ENCODE data around the gene SLC16A13.

DNA sequence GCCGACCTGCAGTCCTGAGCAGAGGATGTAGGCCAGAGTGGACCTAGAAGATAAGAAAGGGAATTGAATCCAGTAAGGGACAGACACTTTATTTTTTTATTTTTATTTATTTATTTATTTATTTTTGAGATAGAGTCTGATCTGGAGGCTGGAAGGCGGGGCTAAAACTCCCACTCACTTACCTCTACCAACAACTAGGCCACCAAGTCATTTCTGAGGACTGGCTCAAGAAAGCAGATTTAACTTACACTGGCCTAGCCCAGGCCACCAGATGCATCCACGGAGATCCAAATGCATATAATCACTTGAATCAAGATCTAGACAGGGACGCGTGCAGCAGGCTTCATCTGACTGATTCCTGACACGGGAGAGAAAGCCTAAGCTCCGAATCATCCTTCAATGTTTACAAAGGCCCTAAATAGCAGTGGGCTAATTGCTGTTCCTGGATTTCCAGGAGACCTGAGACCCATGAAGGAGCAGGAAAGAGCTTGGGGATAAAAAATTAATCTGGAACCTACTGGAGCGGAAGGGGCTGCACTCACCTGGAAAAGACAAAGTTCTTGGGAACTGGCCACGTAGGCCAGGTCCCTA is 41.1 kb upstream of the SLC16A13 start:
- TF ChIP-seq, protein P1, sequence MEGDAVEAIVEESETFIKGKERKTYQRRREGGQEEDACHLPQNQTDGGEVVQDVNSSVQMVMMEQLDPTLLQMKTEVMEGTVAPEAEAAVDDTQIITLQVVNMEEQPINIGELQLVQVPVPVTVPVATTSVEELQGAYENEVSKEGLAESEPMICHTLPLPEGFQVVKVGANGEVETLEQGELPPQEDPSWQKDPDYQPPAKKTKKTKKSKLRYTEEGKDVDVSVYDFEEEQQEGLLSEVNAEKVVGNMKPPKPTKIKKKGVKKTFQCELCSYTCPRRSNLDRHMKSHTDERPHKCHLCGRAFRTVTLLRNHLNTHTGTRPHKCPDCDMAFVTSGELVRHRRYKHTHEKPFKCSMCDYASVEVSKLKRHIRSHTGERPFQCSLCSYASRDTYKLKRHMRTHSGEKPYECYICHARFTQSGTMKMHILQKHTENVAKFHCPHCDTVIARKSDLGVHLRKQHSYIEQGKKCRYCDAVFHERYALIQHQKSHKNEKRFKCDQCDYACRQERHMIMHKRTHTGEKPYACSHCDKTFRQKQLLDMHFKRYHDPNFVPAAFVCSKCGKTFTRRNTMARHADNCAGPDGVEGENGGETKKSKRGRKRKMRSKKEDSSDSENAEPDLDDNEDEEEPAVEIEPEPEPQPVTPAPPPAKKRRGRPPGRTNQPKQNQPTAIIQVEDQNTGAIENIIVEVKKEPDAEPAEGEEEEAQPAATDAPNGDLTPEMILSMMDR (IDR thresholded peaks at IDR 0.05; ENCODE audit: low read depth, low read length, missing input control), result no peak
- TF ChIP-seq, protein P2, sequence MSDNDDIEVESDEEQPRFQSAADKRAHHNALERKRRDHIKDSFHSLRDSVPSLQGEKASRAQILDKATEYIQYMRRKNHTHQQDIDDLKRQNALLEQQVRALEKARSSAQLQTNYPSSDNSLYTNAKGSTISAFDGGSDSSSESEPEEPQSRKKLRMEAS (IDR thresholded peaks at IDR 0.05), result no peak
- TF ChIP-seq, protein P3, sequence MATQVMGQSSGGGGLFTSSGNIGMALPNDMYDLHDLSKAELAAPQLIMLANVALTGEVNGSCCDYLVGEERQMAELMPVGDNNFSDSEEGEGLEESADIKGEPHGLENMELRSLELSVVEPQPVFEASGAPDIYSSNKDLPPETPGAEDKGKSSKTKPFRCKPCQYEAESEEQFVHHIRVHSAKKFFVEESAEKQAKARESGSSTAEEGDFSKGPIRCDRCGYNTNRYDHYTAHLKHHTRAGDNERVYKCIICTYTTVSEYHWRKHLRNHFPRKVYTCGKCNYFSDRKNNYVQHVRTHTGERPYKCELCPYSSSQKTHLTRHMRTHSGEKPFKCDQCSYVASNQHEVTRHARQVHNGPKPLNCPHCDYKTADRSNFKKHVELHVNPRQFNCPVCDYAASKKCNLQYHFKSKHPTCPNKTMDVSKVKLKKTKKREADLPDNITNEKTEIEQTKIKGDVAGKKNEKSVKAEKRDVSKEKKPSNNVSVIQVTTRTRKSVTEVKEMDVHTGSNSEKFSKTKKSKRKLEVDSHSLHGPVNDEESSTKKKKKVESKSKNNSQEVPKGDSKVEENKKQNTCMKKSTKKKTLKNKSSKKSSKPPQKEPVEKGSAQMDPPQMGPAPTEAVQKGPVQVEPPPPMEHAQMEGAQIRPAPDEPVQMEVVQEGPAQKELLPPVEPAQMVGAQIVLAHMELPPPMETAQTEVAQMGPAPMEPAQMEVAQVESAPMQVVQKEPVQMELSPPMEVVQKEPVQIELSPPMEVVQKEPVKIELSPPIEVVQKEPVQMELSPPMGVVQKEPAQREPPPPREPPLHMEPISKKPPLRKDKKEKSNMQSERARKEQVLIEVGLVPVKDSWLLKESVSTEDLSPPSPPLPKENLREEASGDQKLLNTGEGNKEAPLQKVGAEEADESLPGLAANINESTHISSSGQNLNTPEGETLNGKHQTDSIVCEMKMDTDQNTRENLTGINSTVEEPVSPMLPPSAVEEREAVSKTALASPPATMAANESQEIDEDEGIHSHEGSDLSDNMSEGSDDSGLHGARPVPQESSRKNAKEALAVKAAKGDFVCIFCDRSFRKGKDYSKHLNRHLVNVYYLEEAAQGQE (IDR thresholded peaks at IDR 0.05), result no peak
- TF ChIP-seq TAF1 (conservative IDR thresholded peaks at IDR 0.05) (no peak), JUND (IDR thresholded peaks at IDR 0.05) (no peak), YY1 (IDR thresholded peaks at IDR 0.05) (no peak), RAD21 (IDR thresholded peaks at IDR 0.05) (no peak), RXRA (IDR thresholded peaks at IDR 0.05) (no peak), EGR1 (IDR thresholded peaks at IDR 0.05; ENCODE audit: low read depth in 2 of 2) (no peak), SP1 (IDR thresholded peaks at IDR 0.05) (no peak), HNF4A (conservative IDR thresholded peaks at IDR 0.05) (no peak)
- TF ChIP-seq, protein P4, sequence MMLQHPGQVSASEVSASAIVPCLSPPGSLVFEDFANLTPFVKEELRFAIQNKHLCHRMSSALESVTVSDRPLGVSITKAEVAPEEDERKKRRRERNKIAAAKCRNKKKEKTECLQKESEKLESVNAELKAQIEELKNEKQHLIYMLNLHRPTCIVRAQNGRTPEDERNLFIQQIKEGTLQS (IDR thresholded peaks at IDR 0.05), result no peak
- TF ChIP-seq, protein P5, sequence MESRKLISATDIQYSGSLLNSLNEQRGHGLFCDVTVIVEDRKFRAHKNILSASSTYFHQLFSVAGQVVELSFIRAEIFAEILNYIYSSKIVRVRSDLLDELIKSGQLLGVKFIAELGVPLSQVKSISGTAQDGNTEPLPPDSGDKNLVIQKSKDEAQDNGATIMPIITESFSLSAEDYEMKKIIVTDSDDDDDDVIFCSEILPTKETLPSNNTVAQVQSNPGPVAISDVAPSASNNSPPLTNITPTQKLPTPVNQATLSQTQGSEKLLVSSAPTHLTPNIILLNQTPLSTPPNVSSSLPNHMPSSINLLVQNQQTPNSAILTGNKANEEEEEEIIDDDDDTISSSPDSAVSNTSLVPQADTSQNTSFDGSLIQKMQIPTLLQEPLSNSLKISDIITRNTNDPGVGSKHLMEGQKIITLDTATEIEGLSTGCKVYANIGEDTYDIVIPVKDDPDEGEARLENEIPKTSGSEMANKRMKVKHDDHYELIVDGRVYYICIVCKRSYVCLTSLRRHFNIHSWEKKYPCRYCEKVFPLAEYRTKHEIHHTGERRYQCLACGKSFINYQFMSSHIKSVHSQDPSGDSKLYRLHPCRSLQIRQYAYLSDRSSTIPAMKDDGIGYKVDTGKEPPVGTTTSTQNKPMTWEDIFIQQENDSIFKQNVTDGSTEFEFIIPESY (IDR thresholded peaks at IDR 0.05), result no peak

Measured in liver (tissue), 3 donors.